ENCODE data around the gene C5AR1. TPM values are rescaled to one million over a fixed set of nuclear protein-coding genes. Genes with fewer than 3 reads are reported as not detected.

The C5AR1 gene
- total RNA-seq, 4 donors from 2014 or later: 5.0 to 34.5 (median 12.7) TPM

DNA sequence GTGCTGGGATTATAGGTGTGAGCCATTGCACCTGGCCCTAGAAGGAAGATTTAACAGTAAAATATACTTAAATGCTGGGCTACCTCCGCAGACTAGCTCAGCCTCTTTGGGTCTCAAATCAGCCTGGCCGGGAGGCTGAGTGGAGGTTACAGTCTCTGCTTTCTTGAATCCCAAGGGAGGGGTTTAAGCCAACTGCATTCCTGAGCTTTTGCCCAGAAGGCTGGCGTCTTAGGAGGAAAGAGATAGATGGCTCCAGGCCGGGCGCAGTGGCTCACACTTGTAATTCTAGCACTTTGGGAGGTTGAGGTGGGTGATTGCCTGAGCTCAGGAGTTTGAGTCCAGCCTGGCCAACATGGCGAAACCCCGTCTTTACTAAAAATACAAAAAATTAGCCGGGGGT, 623 bp upstream of the C5AR1 start:
- H3K4me1 ChIP-seq: peaks cover 0 to 15% (median 4%) of the 10 kb centered on the region in 4 donors
- H3K4me3 ChIP-seq: no peak overlapping the region
- TF ChIP-seq EP300 (IDR thresholded peaks at IDR 0.05): no peak
- TF ChIP-seq, protein P1, sequence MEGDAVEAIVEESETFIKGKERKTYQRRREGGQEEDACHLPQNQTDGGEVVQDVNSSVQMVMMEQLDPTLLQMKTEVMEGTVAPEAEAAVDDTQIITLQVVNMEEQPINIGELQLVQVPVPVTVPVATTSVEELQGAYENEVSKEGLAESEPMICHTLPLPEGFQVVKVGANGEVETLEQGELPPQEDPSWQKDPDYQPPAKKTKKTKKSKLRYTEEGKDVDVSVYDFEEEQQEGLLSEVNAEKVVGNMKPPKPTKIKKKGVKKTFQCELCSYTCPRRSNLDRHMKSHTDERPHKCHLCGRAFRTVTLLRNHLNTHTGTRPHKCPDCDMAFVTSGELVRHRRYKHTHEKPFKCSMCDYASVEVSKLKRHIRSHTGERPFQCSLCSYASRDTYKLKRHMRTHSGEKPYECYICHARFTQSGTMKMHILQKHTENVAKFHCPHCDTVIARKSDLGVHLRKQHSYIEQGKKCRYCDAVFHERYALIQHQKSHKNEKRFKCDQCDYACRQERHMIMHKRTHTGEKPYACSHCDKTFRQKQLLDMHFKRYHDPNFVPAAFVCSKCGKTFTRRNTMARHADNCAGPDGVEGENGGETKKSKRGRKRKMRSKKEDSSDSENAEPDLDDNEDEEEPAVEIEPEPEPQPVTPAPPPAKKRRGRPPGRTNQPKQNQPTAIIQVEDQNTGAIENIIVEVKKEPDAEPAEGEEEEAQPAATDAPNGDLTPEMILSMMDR (IDR thresholded peaks at IDR 0.05): no peak
- TF ChIP-seq POLR2A (IDR thresholded peaks at IDR 0.05): no peak
- H3K9me3 ChIP-seq: no peaks in the 10 kb centered on the region
- no peaks in the 10 kb centered on the region for H3K27me3 ChIP-seq
- H3K27ac ChIP-seq: no peak overlapping the region
- no peaks in the 10 kb centered on the region for H3K36me3 ChIP-seq
- 66 to 72% methylated on average over 8 of the region's 8 CpGs for WGBS, 2 donors
- no peak for DNase-seq (ENCODE audit: low spot score in 2 of 2)

DNA sequence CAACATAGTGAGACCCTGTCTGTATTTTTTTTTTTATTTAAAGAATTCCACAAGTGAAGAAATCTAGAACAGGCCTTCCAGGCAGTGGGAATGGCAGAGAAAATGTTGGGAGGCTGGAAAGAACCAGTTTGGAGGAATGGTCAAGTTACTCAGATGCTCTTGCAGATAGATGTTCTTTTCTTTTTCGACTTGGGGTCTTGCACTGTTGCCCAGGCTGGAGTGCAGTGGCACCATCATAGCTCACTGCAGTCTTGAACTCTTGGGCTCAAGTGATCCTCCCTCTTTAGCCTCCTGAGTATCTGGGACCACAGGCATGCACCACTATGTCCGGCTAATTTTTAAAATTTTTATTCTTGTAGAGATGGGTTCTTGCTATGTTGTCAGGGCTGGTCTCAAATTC, 662 bp downstream of the C5AR1 start:
- no peak for DNase-seq (ENCODE audit: low spot score in 2 of 2)
- no peaks in the 10 kb centered on the region for H3K9me3 ChIP-seq
- whole genome bisulfite sequencing, 2 donors: 74 to 83% methylated on average over 2 of the region's 2 CpGs
- H3K4me3 ChIP-seq: peak overlapping the region in 2 of 4 donors; percentile 17 to 43
- H3K27ac ChIP-seq: peak overlapping the region in 2 of 4 donors; percentile 62 to 72
- no peaks in the 10 kb centered on the region for H3K27me3 ChIP-seq
- TF ChIP-seq POLR2A (IDR thresholded peaks at IDR 0.05): no peak
- no peak for TF ChIP-seq EP300 (IDR thresholded peaks at IDR 0.05)
- TF ChIP-seq, protein P1 (IDR thresholded peaks at IDR 0.05): no peak
- H3K4me1 ChIP-seq: peaks cover 0 to 13% (median 4%) of the 10 kb centered on the region in 4 donors
- H3K36me3 ChIP-seq: no peaks in the 10 kb centered on the region

DNA sequence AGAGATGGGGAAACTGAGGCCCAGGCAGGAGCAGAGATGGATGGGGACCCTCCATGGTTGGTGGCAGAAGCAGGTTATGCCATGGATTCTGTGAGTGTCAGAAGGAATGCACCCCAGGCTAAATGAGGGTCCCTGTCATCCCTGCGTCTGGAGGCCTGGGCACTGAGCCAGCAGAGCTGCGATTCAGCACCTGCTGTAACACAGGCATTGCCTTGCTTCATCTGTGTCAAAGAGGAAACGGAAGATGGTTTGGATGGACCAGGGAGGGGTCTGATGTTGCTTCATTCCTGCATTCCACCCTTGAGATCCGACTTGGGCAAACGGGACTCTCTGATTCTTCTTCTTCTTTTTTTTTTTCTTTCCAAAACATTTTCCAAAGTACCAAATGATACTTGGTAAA, 1.2 kb downstream of the C5AR1 start:
- H3K4me1 ChIP-seq: peaks cover 0 to 8% (median 2%) of the 10 kb centered on the region in 4 donors
- no peak for DNase-seq (ENCODE audit: low spot score in 2 of 2)
- TF ChIP-seq EP300 (IDR thresholded peaks at IDR 0.05) (peak in 1 of 2 donors; percentile 70), POLR2A (IDR thresholded peaks at IDR 0.05) (no peak)
- peak overlapping the region in 1 of 4 donors; percentile 43 for H3K4me3 ChIP-seq
- 20 to 25% methylated on average over 5 of the region's 5 CpGs for WGBS, 2 donors
- H3K27ac ChIP-seq: peak overlapping the region in 2 of 4 donors; percentile 62 to 72
- H3K9me3 ChIP-seq: no peaks in the 10 kb centered on the region
- no peaks in the 10 kb centered on the region for H3K36me3 ChIP-seq
- H3K27me3 ChIP-seq: no peaks in the 10 kb centered on the region

DNA sequence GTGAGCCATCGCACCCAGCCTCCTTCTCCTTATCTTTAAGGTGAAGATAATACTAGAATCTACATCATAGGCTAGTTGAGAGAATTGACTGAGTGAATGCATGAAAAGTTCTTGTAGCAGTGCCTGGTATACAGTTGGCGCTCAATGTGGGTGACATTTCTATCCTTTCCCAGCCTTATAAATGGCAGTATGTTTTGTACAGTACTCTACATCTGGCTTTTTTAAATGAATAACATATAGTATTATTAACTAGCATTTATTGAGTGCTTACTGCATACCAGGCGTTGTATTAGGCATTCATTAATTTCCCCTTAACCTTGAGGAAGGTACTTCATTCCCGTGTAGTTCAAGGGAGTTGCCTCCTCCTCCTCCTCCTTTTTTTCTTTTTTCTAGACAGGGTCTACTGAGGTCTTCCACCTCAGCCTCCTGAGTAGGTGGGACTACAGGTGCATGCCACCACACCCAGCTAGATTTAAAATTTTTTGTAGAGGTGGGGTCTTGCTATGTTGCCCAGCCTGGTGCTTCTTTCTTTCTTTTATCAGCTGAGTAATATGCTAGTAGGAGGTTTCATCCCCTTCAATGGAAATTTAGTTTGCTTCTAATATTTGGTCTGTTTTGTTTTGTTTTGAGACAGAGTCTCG, 2.8 kb downstream of the C5AR1 start:
- H3K4me3 ChIP-seq: peak overlapping the region in 1 of 4 donors; percentile 43
- peaks cover 0 to 5% (median 0%) of the 10 kb centered on the region in 4 donors for H3K4me1 ChIP-seq
- no peaks in the 10 kb centered on the region for H3K27me3 ChIP-seq
- 90 to 92% methylated on average over 5 of the region's 5 CpGs for WGBS, 2 donors
- no peaks in the 10 kb centered on the region for H3K36me3 ChIP-seq
- TF ChIP-seq EP300 (IDR thresholded peaks at IDR 0.05) (no peak), POLR2A (IDR thresholded peaks at IDR 0.05) (no peak)
- TF ChIP-seq, protein P1 (IDR thresholded peaks at IDR 0.05): no peak
- no peaks in the 10 kb centered on the region for H3K9me3 ChIP-seq
- no peak for DNase-seq (ENCODE audit: low spot score in 2 of 2)
- H3K27ac ChIP-seq: peak overlapping the region in 2 of 4 donors; percentile 36 to 72

DNA sequence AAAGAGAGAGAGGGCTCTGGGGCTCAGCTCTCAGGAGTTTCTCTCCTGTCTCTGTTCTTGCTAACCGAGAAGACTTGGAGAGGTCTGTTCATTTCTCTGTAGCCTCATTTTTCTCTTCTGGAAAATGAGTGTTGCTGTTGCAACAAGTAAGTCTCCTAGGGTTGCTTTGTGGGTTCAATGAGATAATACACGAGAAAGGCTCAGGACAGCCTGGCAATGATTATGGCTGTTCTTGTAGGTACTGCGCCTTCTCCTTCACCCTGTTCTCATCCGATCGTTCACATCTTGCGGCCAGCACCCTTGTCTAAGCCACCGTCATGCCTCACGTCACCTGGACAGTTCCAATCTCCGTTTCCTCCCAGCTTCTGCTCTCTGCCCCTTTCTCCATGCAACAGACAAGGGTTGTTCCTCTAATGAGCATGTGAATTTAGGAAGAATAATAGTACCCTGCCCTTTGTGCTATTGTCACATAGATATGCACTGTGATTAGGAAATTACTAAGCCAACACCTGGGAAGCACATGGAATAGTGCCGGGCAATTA, 4.2 kb downstream of the C5AR1 start:
- H3K4me3 ChIP-seq: peak overlapping the region in 1 of 4 donors; percentile 43
- no peaks in the 10 kb centered on the region for H3K9me3 ChIP-seq
- TF ChIP-seq, protein P1 (IDR thresholded peaks at IDR 0.05): no peak
- TF ChIP-seq EP300 (IDR thresholded peaks at IDR 0.05): no peak
- no peak for TF ChIP-seq POLR2A (IDR thresholded peaks at IDR 0.05)
- H3K27ac ChIP-seq: peak overlapping the region in 2 of 4 donors; percentile 57 to 61
- WGBS, 2 donors: 81% methylated on average over 10 of the region's 10 CpGs
- H3K27me3 ChIP-seq: peaks cover 0 to 4% of the 10 kb centered on the region in 2 donors
- H3K36me3 ChIP-seq: no peaks in the 10 kb centered on the region
- no peak for DNase-seq (ENCODE audit: low spot score in 2 of 2)
- H3K4me1 ChIP-seq: peaks cover 0 to 4% (median 0%) of the 10 kb centered on the region in 4 donors
